Measurements from ENCODE around the gene PSMC5.

The PSMC5 gene

GRCh38 chr17:63819585-63820537 is 7.4 kb upstream of the PSMC5 start:
- TF ChIP-seq CTCF (conservative IDR thresholded peaks at IDR 0.05; ENCODE audit: low read length) = no peak
- H3K4me3 ChIP-seq (ENCODE audit: low read length) = no peak overlapping the region
- no peak for DNase-seq (ENCODE audit: low read depth)

DNA sequence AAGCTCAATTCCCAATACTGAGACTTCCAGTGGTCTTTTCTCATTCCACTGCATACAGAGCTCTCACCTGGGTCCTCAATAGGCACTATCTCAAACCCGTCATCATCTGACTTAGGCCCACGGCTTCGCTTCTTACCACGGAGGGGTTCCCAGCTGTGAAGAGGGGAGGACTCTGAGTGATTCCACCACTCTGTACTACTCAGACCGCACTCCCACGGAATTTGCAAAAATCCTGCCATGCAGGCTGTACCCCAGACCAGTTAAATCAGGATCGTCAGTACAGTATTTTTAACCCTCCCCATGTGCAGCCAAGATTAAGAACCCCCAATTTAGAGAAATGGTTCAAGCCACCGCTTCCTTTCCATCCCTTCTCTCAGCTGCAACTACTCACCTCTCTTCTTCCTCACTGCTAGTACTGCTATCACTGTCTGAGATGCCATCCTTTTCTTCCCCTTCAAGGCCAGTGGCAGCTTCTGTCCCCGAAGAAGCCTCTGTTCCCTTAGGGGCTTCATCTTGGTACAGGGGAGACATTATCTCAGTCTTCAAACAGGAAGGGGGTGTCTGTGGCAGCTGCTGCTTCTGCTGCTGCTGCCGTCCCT is 6.2 kb upstream of the PSMC5 start:
- TF ChIP-seq CTCF (conservative IDR thresholded peaks at IDR 0.05; ENCODE audit: low read length) = no peak
- H3K4me3 ChIP-seq (ENCODE audit: low read length) = no peak overlapping the region
- no peak for DNase-seq (ENCODE audit: low read depth)

- H3K4me3 ChIP-seq (ENCODE audit: low read length) = no peak overlapping the region
- no peak for TF ChIP-seq CTCF (conservative IDR thresholded peaks at IDR 0.05; ENCODE audit: low read length)
- no peak for DNase-seq (ENCODE audit: low read depth)
Observed at GRCh38 chr17:63821804-63822203, 5.4 kb upstream of the PSMC5 start.

GRCh38 chr17:63822537-63822936 is 4.7 kb upstream of the PSMC5 start:
- no peak overlapping the region for H3K4me3 ChIP-seq (ENCODE audit: low read length)
- no peak for DNase-seq (ENCODE audit: low read depth)

GRCh38 chr17:63823659-63824331 is 3.4 kb upstream of the PSMC5 start:
- no peak for DNase-seq (ENCODE audit: low read depth)
- no peak overlapping the region for H3K4me3 ChIP-seq (ENCODE audit: low read length)
- no peak for TF ChIP-seq CTCF (conservative IDR thresholded peaks at IDR 0.05; ENCODE audit: low read length)

More at GRCh38 chr17:63822537-63822936, 4.7 kb upstream of the PSMC5 start:
- no peak for TF ChIP-seq CTCF (conservative IDR thresholded peaks at IDR 0.05; ENCODE audit: low read length)

GRCh38 chr17:63824362-63824761 is 2.9 kb upstream of the PSMC5 start:
- DNase-seq (ENCODE audit: low read depth) = no peak
- no peak overlapping the region for H3K4me3 ChIP-seq (ENCODE audit: low read length)
- no peak for TF ChIP-seq CTCF (conservative IDR thresholded peaks at IDR 0.05; ENCODE audit: low read length)

Data from AG10803 (cell line).